ENCODE measurements around the gene SEMA3A. TPM values are rescaled to one million over a fixed set of nuclear protein-coding genes. Genes with fewer than 3 reads are reported as not detected.

The SEMA3A gene
- total and polyA plus RNA-seq, 11 donors: 0.30 to 6.6 (median 1.4) TPM

GRCh38 chr7:84088802-84089201, 105.8 kb downstream of the SEMA3A start:
- TF ChIP-seq POLR2A (IDR thresholded peaks at IDR 0.05): no peak
- no peak for TF ChIP-seq CTCF (IDR thresholded peaks at IDR 0.05)

GRCh38 chr7:84085998-84086397, 108.6 kb downstream of the SEMA3A start:
- DNase-seq: no peak
- no peaks in the 10 kb centered on the region for H3K36me3 ChIP-seq
- ATAC-seq: no peak
- no peaks in the 10 kb centered on the region for H3K9me3 ChIP-seq
- H3K4me3 ChIP-seq: no peak overlapping the region
- no peaks in the 10 kb centered on the region for H3K27me3 ChIP-seq
- no peak for TF ChIP-seq POLR2A (IDR thresholded peaks at IDR 0.05)
- TF ChIP-seq CTCF (IDR thresholded peaks at IDR 0.05): no peak
- H3K4me1 ChIP-seq: no peaks in the 10 kb centered on the region
- intact Hi-C loops (cut with DNase I): no loop called here
- WGBS, 4 donors: 58 to 67% (median 62%) methylated on average over 3 of the region's 3 CpGs
- H3K27ac ChIP-seq: no peak overlapping the region

More at GRCh38 chr7:84088802-84089201, 105.8 kb downstream of the SEMA3A start:
- no peaks in the 10 kb centered on the region for H3K27me3 ChIP-seq
- ATAC-seq (no peak), DNase-seq (no peak)
- no peaks in the 10 kb centered on the region for H3K9me3 ChIP-seq
- no peaks in the 10 kb centered on the region for H3K36me3 ChIP-seq
- H3K27ac ChIP-seq: no peak overlapping the region
- intact Hi-C loops (cut with DNase I): no loop called here
- H3K4me3 ChIP-seq: no peak overlapping the region
- 74 to 85% (median 77%) methylated on average over 1 of the region's 1 CpG for WGBS, 4 donors
- H3K4me1 ChIP-seq: peaks cover 0 to 7% (median 0%) of the 10 kb centered on the region in 12 donors

- 24 to 30% (median 27%) methylated on average over 1 of the region's 1 CpG for WGBS, 4 donors
- Histone ChIP-seq H3K27ac (no peak overlapping the region), H3K4me3 (no peak overlapping the region), H3K36me3 (no peaks in the 10 kb centered on the region), H3K4me1 (no peaks in the 10 kb centered on the region), H3K9me3 (no peaks in the 10 kb centered on the region), H3K27me3 (no peaks in the 10 kb centered on the region)
- ATAC-seq (no peak), DNase-seq (no peak)
- intact Hi-C loops (cut with DNase I): no loop called here
- no peak for TF ChIP-seq POLR2A (IDR thresholded peaks at IDR 0.05)
- no peak for TF ChIP-seq CTCF (IDR thresholded peaks at IDR 0.05)
These were observed 109.4 kb downstream of the SEMA3A start for GRCh38 chr7:84085147-84085546.

- 83 to 89% (median 87%) methylated on average over 2 of the region's 2 CpGs for WGBS, 4 donors
- intact Hi-C loops (cut with DNase I): no loop called here
- TF ChIP-seq CTCF (IDR thresholded peaks at IDR 0.05) (no peak), POLR2A (IDR thresholded peaks at IDR 0.05) (no peak)
- Histone ChIP-seq H3K4me1 (no peaks in the 10 kb centered on the region), H3K27me3 (no peaks in the 10 kb centered on the region), H3K36me3 (no peaks in the 10 kb centered on the region), H3K4me3 (no peak overlapping the region), H3K9me3 (no peaks in the 10 kb centered on the region), H3K27ac (no peak overlapping the region)
- no peak for DNase-seq
- ATAC-seq: no peak
These were observed 110.7 kb downstream of the SEMA3A start for GRCh38 chr7:84083846-84084245.

All from heart left ventricle (tissue), 16 donors.